Loucy (cell line): ENCODE measurements around the gene FGR.

Source experiments
- H2AFZ ChIP-seq: fragments of 200-600 bp; sonication (generic); 2 replicates; pipeline ENCODE4 v1.6.0; 2016; ENCODE audit warnings: antibody characterized with exemption, mild to moderate bottlenecking, low read length, moderate library complexity
- H3F3A ChIP-seq: fragments of 200-600 bp; 2 replicates; pipeline ENCODE4 v1.6.0; 2016; ENCODE audit warnings: antibody characterized with exemption, low read depth, mild to moderate bottlenecking
- H3K27me3 ChIP-seq: fragments of 200-600 bp; sonication (generic); 2 replicates; pipeline ENCODE4 v1.6.1; 2014; ENCODE audit warnings: low read length, mild to moderate bottlenecking; ENCODE audit not compliant: insufficient read depth, poor library complexity, severe bottlenecking
- H3K36me3 ChIP-seq: fragments of 200-600 bp; sonication (generic); 2 replicates; pipeline ENCODE4 v1.6.1; 2016; ENCODE audit warnings: low read length; ENCODE audit not compliant: insufficient read depth
- H3K4me1 ChIP-seq: fragments of 200-600 bp; sonication (generic); 2 replicates; pipeline ENCODE4 v1.5.1; 2014; ENCODE audit warnings: low read length, mild to moderate bottlenecking; ENCODE audit not compliant: insufficient read depth, poor library complexity, severe bottlenecking
- H3K4me2 ChIP-seq: fragments of 200-600 bp; sonication (generic); 2 replicates; pipeline ENCODE4 v1.6.0; 2014; ENCODE audit warnings: antibody characterized with exemption, low read length, low read depth, mild to moderate bottlenecking; ENCODE audit not compliant: poor library complexity, severe bottlenecking
- H3K4me3 ChIP-seq: fragments of 200-600 bp; sonication (generic); 2 replicates; pipeline ENCODE4 v1.5.1; 2014; ENCODE audit warnings: low read length, mild to moderate bottlenecking, mixed read lengths; ENCODE audit not compliant: poor library complexity, severe bottlenecking
- H3K79me2 ChIP-seq: fragments of 200-600 bp; sonication (generic); 2 replicates; pipeline ENCODE4 v1.6.1; 2014; ENCODE audit warnings: low read length; ENCODE audit not compliant: insufficient read depth
- H3K9ac ChIP-seq: fragments of 200-600 bp; sonication (generic); 2 replicates; pipeline ENCODE4 v1.6.0; 2014; ENCODE audit warnings: mild to moderate bottlenecking, low read depth, low read length, moderate library complexity; ENCODE audit not compliant: poor library complexity, severe bottlenecking
- H3K9me2 ChIP-seq: fragments of 200-600 bp; sonication (generic); replicated peaks from 2 replicates; pipeline ENCODE4 v1.6.1; 2016; ENCODE audit warnings: low read depth, low read length, mixed read lengths
- H3K9me3 ChIP-seq: fragments of 200-600 bp; sonication (generic); 2 replicates; pipeline ENCODE4 v1.6.1; 2014; ENCODE audit warnings: mild to moderate bottlenecking, antibody characterized with exemption, low read length, low read depth; ENCODE audit not compliant: insufficient read depth
- H4K20me1 ChIP-seq: fragments of 200-600 bp; sonication (generic); 2 replicates; pipeline ENCODE4 v1.6.0; 2014; ENCODE audit warnings: antibody characterized with exemption, low read length, mild to moderate bottlenecking; ENCODE audit not compliant: insufficient read depth, poor library complexity, severe bottlenecking
- CTCF ChIP-seq: fragments of 200-600 bp; sonication (generic); conservative IDR thresholded peaks from 2 replicates; pipeline ENCODE4 v1.5.1; 2014; ENCODE audit warnings: mild to moderate bottlenecking, antibody characterized with exemption, low read length
- EZH2phosphoT487 ChIP-seq: fragments of 200-600 bp; IDR thresholded peaks from 2 replicates; pipeline ENCODE4 v1.6.1; 2018; ENCODE audit warnings: antibody characterized with exemption, mild to moderate bottlenecking, moderate library complexity, borderline replicate concordance

Gene FGR

GRCh38 chr1:27562534-27563340 lies 72.2 kb downstream of the FGR start:
- peaks cover 96% of the 10 kb centered on the region for H3K79me2 ChIP-seq
- H3K4me1 ChIP-seq = peaks cover 43% of the 10 kb centered on the region
- no peaks in the 10 kb centered on the region; the same call in 1 of the 2 replicates for H3F3A ChIP-seq
- H3K9me2 ChIP-seq = no peaks in the 10 kb centered on the region
- no peak overlapping the region for H3K4me2 ChIP-seq
- peaks cover 19% of the 10 kb centered on the region; the same call in 1 of the 2 replicates for H3K36me3 ChIP-seq
- peaks cover 55% of the 10 kb centered on the region for H4K20me1 ChIP-seq
- H3K27me3 ChIP-seq = no peaks in the 10 kb centered on the region
- H3K9me3 ChIP-seq = no peaks in the 10 kb centered on the region
- no peak for TF ChIP-seq CTCF
- no peak for TF ChIP-seq EZH2phosphoT487
- no peak overlapping the region for H3K4me3 ChIP-seq
- H3K9ac ChIP-seq = no peak overlapping the region
- no peak overlapping the region for H2AFZ ChIP-seq
